GM12878 (cell line): Measurements from ENCODE around the gene STX12. TPM values are rescaled to one million over a fixed set of nuclear protein-coding genes. Genes with fewer than 3 reads are reported as not detected.
A peak's percentile ranks its signal among the peaks of the same experiment; 100 is the strongest.

Experiments
- ATAC-seq: fragments of 200-7000 bp; cut with Tn5 transposase; 3 replicates; pipeline ENCODE4 v1.9.1; 2020; ENCODE audit warnings: mild to moderate bottlenecking, moderate library complexity
- BruUV-seq: library from RNA; stranded (reverse); fragments of 400-500 nt; replicated peaks from 2 replicates; lab custom pipeline; 2021; lab: Mats Ljungman, UMichigan
- CTCF ChIA-PET: fragments of 300-600 bp; sonication (Branson Sonifier 250); formaldehyde crosslinking; extraction: SDS; loops from one replicate; lab custom pipeline; 2021; ENCODE audit warnings: inconsistent platforms; lab: Yijun Ruan, JAX
- POLR2A ChIA-PET: fragments of 350-600 bp; formaldehyde crosslinking; extraction: SDS; loops from one replicate; lab custom pipeline; 2021; ENCODE audit warnings: inconsistent platforms; lab: Charles Lee
- RAD21 ChIA-PET: fragments of 300-600 bp; sonication (Branson Sonifier 250); formaldehyde crosslinking; loops from one replicate; lab custom pipeline; 2023; ENCODE audit warnings: antibody characterized with exemption; ENCODE audit not compliant: unreplicated experiment; lab: Charles Lee
- SMC1A ChIA-PET: fragments of 300-600 bp; sonication (Branson Sonifier 250); formaldehyde crosslinking; loops from one replicate; lab custom pipeline; 2023; ENCODE audit not compliant: unreplicated experiment, uncharacterized antibody; lab: Charles Lee
- DNase-seq: peaks from one replicate; pipeline ENCODE4 v3.0.0-alpha.2; 2011; ENCODE audit warnings: low read depth, low spot score
- FAIRE-seq: peaks from 3 replicates; lab custom pipeline; 2011; peaks lifted over from hg19 to GRCh38; lab: Jason Lieb, UNC
- H2AFZ ChIP-seq: 2 replicates; pipeline ENCODE4 v1.6.0; 2011; ENCODE audit warnings: low read depth, low read length, control low read depth; ENCODE audit not compliant: control insufficient read depth
- H3K27ac ChIP-seq: 2 replicates; pipeline ENCODE4 v1.5.1; 2011; ENCODE audit warnings: control low read depth; ENCODE audit not compliant: control insufficient read depth, insufficient read depth
- H3K27me3 ChIP-seq, 2 experiments: replicated peaks in 1 of 2; 2 replicates each; pipeline versions ENCODE4 v1.6.0 to v1.6.1; 2011; ENCODE audit warnings: low read length in 1 of 2; ENCODE audit not compliant: control insufficient read depth in 2 of 2, insufficient read depth in 2 of 2
- H3K36me3 ChIP-seq, 2 experiments: 2 replicates each; pipeline ENCODE4 v1.5.1; 2011; ENCODE audit warnings: low read length in 1 of 2; ENCODE audit not compliant: control insufficient read depth in 2 of 2, insufficient read depth in 2 of 2
- H3K4me1 ChIP-seq: 2 replicates; pipeline ENCODE4 v1.6.1; 2011; ENCODE audit warnings: mild to moderate bottlenecking, low read length, moderate library complexity, mixed read lengths; ENCODE audit not compliant: control insufficient read depth, insufficient read depth
- H3K4me2 ChIP-seq: 2 replicates; pipeline ENCODE4 v1.6.0; 2011; ENCODE audit warnings: control low read depth; ENCODE audit not compliant: control insufficient read depth, insufficient read depth
- H3K4me3 ChIP-seq: fragments of 200-600 bp; sonication (generic); 2 replicates; pipeline ENCODE4 v1.5.1; 2016
- H3K79me2 ChIP-seq: 2 replicates; pipeline ENCODE4 v1.6.0; 2011; ENCODE audit warnings: low read length; ENCODE audit not compliant: control insufficient read depth, insufficient read depth
- H3K9ac ChIP-seq: 2 replicates; pipeline ENCODE4 v1.8.0; 2011; ENCODE audit warnings: low read length, control low read depth, mixed read lengths; ENCODE audit not compliant: control insufficient read depth, insufficient read depth
- H3K9me3 ChIP-seq: replicated peaks from 3 replicates; pipeline ENCODE4 v1.5.1; 2011; ENCODE audit warnings: mild to moderate bottlenecking, low read length; ENCODE audit not compliant: control insufficient read depth, insufficient read depth
- H4K20me1 ChIP-seq: 2 replicates; pipeline ENCODE4 v1.6.0; 2011; ENCODE audit not compliant: control insufficient read depth, insufficient read depth
- CHD2 ChIP-seq: IDR thresholded peaks from 2 replicates; pipeline ENCODE4 v1.6.1; 2011; ENCODE audit warnings: low read depth, low read length, improper control_type of control experiment, borderline replicate concordance
- FOXK2 ChIP-seq: fragments of 450-650 bp; IDR thresholded peaks from 2 replicates; pipeline ENCODE4 v1.6.1; 2017; ENCODE audit warnings: mild to moderate bottlenecking, moderate library complexity
- HDGF ChIP-seq: fragments of 450-650 bp; IDR thresholded peaks from 2 replicates; pipeline ENCODE4 v1.6.1; 2016; ENCODE audit warnings: antibody characterized with exemption
- KAT2A ChIP-seq: conservative IDR thresholded peaks from 2 replicates; pipeline ENCODE4 v1.6.1; 2011; ENCODE audit warnings: low read depth, low read length; ENCODE audit not compliant: control insufficient read depth
- MEF2A ChIP-seq: IDR thresholded peaks from 2 replicates; pipeline ENCODE4 v1.6.1; 2011; ENCODE audit warnings: low read depth, mild to moderate bottlenecking, low read length, moderate library complexity; ENCODE audit not compliant: insufficient read depth
- NRF1 ChIP-seq: conservative IDR thresholded peaks from 2 replicates; pipeline ENCODE4 v1.6.1; 2011; ENCODE audit warnings: mild to moderate bottlenecking, low read depth, low read length, improper control_type of control experiment
- RELA ChIP-seq: fragments of 450-650 bp; IDR thresholded peaks from 2 replicates; pipeline ENCODE4 v1.8.0; 2014; ENCODE audit warnings: borderline replicate concordance; ENCODE audit not compliant: partially characterized antibody
- SMAD5 ChIP-seq: IDR thresholded peaks from 2 replicates; pipeline ENCODE4 v1.6.1; 2016; ENCODE audit warnings: antibody characterized with exemption, low read depth
- SREBF2 ChIP-seq: IDR thresholded peaks from 2 replicates; pipeline ENCODE4 v1.6.1; 2012; ENCODE audit warnings: mild to moderate bottlenecking, low read length
- SRF ChIP-seq, 2 experiments: IDR thresholded peaks; 2 replicates each; pipeline ENCODE4 v1.6.1; 2011; ENCODE audit warnings: low read depth in 2 of 2, low read length in 2 of 2, mild to moderate bottlenecking in 1 of 2, moderate library complexity in 1 of 2
- TBL1XR1 ChIP-seq: IDR thresholded peaks from 2 replicates; pipeline ENCODE4 v1.6.1; 2012; ENCODE audit warnings: low read depth, low read length, improper control_type of control experiment
- ZNF207 ChIP-seq: fragments of 450-650 bp; IDR thresholded peaks from 2 replicates; pipeline ENCODE4 v1.6.1; 2014; ENCODE audit warnings: antibody characterized with exemption, mild to moderate bottlenecking, borderline replicate concordance
- ZZZ3 ChIP-seq: IDR thresholded peaks from 2 replicates; pipeline ENCODE4 v1.6.1; 2011; ENCODE audit warnings: low read depth; ENCODE audit not compliant: control insufficient read depth, insufficient read length
- WGBS: methylation state at CpG from one replicate; pipeline ENCODE4 v1.1.6; 2016; ENCODE audit warnings: low lambda C conversion rate; ENCODE audit not compliant: insufficient replicate concordance, insufficient coverage; ENCODE audit errors: missing lambda C conversion rate; 5-methylcytosine and 5-hydroxymethylcytosine counted together
- in situ Hi-C: fragments of 300-500 bp; cut with MboI; formaldehyde crosslinking; loops from 9 replicates; pipeline ENCODE4 v1.14.3; 2018; ENCODE audit warnings: mixed read lengths
- intact Hi-C: fragments of 100-400 bp; cut with micrococcal nuclease; formaldehyde crosslinking; loops from one replicate; pipeline ENCODE4 v1.14.2; 2022; ENCODE audit not compliant: unreplicated experiment
- polyA plus RNA-seq, 11 experiments: library from polyadenylated mRNA; depleted of rRNA in 4 of 11; unstranded in 6 of 11; stranded (reverse) in 5 of 11; fragments of >200 nt; fragmentation: Nextera tagmentation in 4 of 11; fragmentation: Illumina TruSeq in 1 of 11; extraction: Ambion mirVana in 4 of 11; extraction: Trizol in 1 of 11; gene quantifications; 1 replicate in 1 of 11; 2 replicates in 10 of 11; pipeline versions ENCODE4 v1.2.1 to v1.2.3, GENCODE V29; 2011 to 2016; ENCODE audit warnings: inconsistent platforms in 2 of 11, missing spikeins in 2 of 11, low read depth in 1 of 11
- total RNA-seq, 4 experiments: library from RNA; depleted of rRNA in 3 of 4; stranded (reverse); fragments of >200 nt in 3 of 4; fragmentation: Illumina TruSeq in 1 of 4; extraction: Trizol in 1 of 4; gene quantifications; 2 replicates each; pipeline versions ENCODE4 v1.2.1 to v1.2.3, GENCODE V29; 2013 to 2021
- TF ChIP-seq, protein P1 (sequence below): fragments of 450-650 bp; IDR thresholded peaks from 2 replicates; pipeline ENCODE4 v1.6.1; 2016; ENCODE audit warnings: mild to moderate bottlenecking

The STX12 gene
- total and polyA plus RNA-seq, 10 of the 15 experiments (the other 5 are each of a cell fraction or from before 2014, with no cell fraction given) = 20.2 to 35.0 (median 28.1) TPM

DNA sequence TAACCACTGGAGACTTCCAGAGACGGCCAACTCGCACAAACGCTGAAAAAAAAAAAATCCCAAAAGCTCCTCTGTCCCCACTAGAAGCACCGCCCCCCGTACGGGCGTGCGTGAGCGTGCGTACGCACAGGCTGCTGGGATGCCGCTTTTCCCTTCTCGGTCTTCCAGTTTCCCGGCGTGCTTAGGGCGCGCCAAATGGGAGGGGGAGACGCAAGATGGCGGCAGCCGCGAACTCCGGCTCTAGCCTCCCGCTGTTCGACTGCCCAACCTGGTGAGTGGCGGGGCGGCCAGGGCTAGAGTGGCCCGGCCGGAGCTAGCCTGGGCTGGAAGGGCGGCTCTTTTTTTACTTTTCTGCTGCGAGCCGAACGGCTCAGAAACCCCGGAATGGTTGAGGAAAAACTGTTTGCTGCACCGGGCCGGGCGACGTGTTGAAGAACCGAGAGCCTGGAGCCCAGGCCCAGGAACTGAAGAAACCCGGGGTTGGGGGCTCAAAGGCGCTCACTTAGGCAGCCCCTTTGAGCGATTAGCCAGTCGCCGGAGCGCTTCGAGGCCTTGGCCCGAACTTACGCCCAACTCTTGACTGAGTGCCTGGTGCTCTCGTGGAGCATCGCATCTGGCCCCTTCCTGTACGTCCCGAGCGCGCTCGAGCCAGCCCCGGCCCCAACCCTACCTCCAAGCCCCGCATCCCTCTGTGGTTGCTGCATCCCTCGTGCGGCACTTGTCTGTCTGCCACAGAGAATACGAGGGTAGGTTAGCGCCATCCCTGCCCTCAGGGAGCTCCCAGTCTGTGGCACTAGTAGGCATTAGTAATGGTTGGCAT, 57.8 kb downstream of the STX12 start, which contains the start of gene PPP1R8 (continued):
- 0 out of 2 replicates have a peak, but pooled peaks have one; percentile 34 for TF ChIP-seq CHD2
- TF ChIP-seq FOXK2 = no peak
- peak; percentile 59; the same call in 1 of the 2 replicates for TF ChIP-seq TBL1XR1
- TF ChIP-seq SRF (IDR thresholded peaks at IDR 0.05; ENCODE audit: low read depth in 2 of 2, low read length in 2 of 2) = peak in 1 of 2 experiments; percentile 45; a peak in 1 of 4 replicates
- peak; percentile 57 for TF ChIP-seq NRF1

DNA sequence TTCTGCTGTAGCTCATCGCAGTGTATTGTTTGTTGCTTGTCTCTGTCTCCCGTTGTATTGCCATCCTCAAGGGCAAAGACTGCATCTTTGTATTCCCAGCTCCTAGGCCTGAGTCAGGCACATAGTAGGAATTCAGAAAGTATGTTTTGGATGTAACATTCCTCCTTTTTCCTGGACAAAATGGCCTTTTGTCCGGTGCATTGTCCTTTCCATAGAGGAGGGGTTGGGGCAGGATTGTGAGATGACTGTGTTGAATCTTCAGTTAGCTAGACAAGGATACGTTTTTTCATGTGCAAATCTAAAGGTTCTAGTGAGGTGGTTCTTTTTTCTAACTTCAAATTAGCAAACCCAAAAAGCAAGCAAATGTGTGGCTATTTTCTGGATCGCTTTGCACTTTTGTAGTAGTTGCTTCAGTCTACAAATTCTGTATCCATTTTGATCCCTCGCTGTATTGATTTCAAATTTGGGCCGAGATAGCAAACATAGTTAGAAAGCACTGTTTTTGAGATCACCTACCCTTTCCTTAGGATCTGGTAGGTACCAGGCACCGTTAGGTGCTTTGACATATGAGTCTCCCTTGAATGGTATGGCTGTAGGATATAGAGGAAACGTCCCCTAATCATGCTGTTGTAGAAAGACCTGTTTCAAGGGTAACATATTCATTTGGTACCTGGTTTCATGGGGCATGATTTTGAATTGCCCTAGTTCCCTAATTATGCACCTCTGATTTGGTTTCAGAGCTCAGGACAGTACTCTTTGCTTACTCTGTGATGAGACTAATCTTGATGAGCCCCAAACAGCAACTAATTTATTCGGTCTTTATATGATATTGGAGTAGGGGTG, 58.8 kb downstream of the STX12 start:
- BruUV-seq = no TSS peak
- POLR2A ChIA-PET = interaction anchor here (0.5 to 2.1 kb wide), 3 partner anchors 9 to 91 kb away, joined by 3 to 6 read pairs (median 5); no protein-coding TSS in a partner anchor
- intact Hi-C loops (loop anchor here (5.0 to 10.0 kb wide), 2 partner anchors 107 to 159 kb away; partner anchors contain the start of genes FAM76A and IFI6), in situ Hi-C loops (no loop called here)
- Histone ChIP-seq H3K4me3 (peak overlapping the region; percentile 90), H3K4me2 (peak overlapping the region; percentile 91), H3K36me3 (peaks cover 0 to 4% of the 10 kb centered on the region in 2 experiments; a peak in 2 of 4 replicates), H3K79me2 (peaks cover 49% of the 10 kb centered on the region), H4K20me1 (no peaks in the 10 kb centered on the region), H2AFZ (no peak overlapping the region), H3K27ac (peak overlapping the region; percentile 87; the same call in 1 of the 2 replicates), H3K27me3 (no peaks in the 10 kb centered on the region), H3K9me3 (no peaks in the 10 kb centered on the region), H3K4me1 (no peaks in the 10 kb centered on the region), H3K9ac (peak overlapping the region; percentile 97)
- no peak for TF ChIP-seq MEF2A
- no peak for TF ChIP-seq RELA
- no peak for TF ChIP-seq HDGF
- no peak for TF ChIP-seq CHD2
- TF ChIP-seq ZZZ3 = no peak
- no peak for TF ChIP-seq ZNF207
- TF ChIP-seq SREBF2 = no peak
- no peak for TF ChIP-seq KAT2A
- TF ChIP-seq, protein P1, sequence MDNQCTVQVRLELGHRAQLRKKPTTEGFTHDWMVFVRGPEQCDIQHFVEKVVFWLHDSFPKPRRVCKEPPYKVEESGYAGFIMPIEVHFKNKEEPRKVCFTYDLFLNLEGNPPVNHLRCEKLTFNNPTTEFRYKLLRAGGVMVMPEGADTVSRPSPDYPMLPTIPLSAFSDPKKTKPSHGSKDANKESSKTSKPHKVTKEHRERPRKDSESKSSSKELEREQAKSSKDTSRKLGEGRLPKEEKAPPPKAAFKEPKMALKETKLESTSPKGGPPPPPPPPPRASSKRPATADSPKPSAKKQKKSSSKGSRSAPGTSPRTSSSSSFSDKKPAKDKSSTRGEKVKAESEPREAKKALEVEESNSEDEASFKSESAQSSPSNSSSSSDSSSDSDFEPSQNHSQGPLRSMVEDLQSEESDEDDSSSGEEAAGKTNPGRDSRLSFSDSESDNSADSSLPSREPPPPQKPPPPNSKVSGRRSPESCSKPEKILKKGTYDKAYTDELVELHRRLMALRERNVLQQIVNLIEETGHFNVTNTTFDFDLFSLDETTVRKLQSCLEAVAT = no peak
- no peak for TF ChIP-seq SMAD5
- RAD21 ChIA-PET = interaction anchor here (0.7 to 1.3 kb wide), 3 partner anchors 107 to 162 kb away, joined by 3 to 5 read pairs (median 3); partner anchors contain the start of genes FAM76A and IFI6
- SMC1A ChIA-PET = interaction anchor here (0.8 to 4.7 kb wide), 12 partner anchors 9 to 246 kb away, joined by 3 to 35 read pairs (median 4); partner anchors contain the start of genes IFI6 and STX12
- DNase-seq = no peak
- peak; percentile 14 for ATAC-seq
- CTCF ChIA-PET = interaction anchor here (0.6 to 4.8 kb wide), 2 partner anchors 22 to 161 kb away, joined by 4 to 32 read pairs; partner anchors contain the start of gene IFI6
- FAIRE-seq = peak; percentile 38
- WGBS = 18% methylated on average over 10 of the region's 10 CpGs
